ENCODE measurements around the gene IL6ST.
A peak's percentile ranks its signal among the peaks of the same experiment; 100 is the strongest.
"Not testable (repeated sequence)": the region's sequence is repeated elsewhere in the genome, so short reads cannot be mapped to it uniquely, and the experiment has no call there.

IL6ST gene

DNA sequence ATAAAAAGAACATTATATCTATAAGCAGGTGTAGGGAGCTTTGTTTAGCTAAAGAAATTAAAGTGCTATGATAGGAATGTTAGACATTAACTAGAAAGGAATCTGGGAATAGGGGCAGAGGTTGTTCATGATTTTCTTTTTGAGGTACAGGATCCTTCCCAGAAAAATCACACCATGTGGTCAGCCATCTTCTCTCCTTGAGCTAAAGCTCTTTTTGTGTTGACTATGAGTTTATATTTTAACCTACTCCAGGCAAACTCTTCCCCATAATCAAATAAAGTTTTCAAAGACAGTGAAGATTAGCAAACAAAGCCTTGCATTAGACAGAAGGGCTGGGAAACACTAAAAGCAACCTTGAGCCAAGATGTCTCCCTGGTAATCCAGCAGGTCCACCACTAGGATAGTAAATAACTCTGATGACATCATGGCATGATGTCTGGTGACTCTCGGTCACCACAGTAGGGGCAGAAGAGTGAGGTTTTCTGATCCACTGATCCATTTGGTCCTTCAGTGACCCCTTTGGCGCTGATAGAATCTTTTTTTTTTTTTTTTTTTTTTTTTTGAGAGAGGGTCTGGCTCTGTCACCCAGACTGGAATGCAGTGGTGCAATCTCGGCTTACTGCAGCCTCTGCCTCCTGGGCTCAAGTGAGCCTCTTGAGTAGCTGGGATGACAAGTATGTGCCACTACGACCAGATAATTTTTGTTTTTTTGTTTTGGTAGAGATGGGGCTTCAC is 30.6 kb upstream of the IL6ST start:
- TF ChIP-seq, protein P1, sequence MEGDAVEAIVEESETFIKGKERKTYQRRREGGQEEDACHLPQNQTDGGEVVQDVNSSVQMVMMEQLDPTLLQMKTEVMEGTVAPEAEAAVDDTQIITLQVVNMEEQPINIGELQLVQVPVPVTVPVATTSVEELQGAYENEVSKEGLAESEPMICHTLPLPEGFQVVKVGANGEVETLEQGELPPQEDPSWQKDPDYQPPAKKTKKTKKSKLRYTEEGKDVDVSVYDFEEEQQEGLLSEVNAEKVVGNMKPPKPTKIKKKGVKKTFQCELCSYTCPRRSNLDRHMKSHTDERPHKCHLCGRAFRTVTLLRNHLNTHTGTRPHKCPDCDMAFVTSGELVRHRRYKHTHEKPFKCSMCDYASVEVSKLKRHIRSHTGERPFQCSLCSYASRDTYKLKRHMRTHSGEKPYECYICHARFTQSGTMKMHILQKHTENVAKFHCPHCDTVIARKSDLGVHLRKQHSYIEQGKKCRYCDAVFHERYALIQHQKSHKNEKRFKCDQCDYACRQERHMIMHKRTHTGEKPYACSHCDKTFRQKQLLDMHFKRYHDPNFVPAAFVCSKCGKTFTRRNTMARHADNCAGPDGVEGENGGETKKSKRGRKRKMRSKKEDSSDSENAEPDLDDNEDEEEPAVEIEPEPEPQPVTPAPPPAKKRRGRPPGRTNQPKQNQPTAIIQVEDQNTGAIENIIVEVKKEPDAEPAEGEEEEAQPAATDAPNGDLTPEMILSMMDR (IDR thresholded peaks at IDR 0.05; ENCODE audit: low read depth, low read length): no peak
- no peak overlapping the region for H3K4me3 ChIP-seq (ENCODE audit: low read depth, low read length)

DNA sequence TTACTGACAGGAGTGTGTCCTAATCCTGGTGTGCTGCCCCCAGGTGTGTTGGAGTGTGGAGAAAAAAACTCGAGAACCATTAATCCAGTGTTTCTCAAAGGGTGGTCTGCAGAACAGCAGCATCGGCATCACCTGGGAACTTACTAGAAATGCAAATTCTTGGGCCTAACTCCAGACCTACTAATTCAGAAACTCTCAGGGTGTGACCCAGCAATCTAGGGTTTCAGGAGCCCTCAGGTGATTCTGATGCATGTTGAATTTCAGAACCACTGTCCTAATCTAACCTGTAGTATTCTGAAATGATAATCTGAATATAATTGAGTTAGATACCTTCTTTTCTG is 30.0 kb upstream of the IL6ST start:
- TF ChIP-seq, protein P1 (IDR thresholded peaks at IDR 0.05; ENCODE audit: low read depth, low read length): no peak
- H3K4me3 ChIP-seq (ENCODE audit: low read depth, low read length): no peak overlapping the region

DNA sequence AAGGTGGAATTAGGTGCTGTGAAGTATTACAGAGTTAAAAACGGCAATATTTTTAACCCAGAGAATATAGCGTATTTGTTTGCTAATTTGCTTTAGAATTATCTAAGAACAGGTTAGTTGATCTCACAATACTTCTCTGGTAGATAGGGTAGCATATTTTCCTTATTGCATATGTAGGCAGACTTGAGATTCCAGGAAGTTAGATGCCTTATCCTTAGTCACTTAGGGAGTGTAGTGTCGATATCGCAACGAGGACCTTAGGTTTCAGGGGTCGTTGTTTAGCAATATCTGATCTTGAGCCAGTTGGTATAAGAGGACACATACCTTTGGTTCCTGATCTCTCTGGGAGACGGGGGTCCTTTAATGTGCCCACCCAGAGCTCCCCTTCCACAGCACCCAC is 28.5 kb upstream of the IL6ST start:
- TF ChIP-seq, protein P1 (IDR thresholded peaks at IDR 0.05; ENCODE audit: low read depth, low read length): no peak
- no peak overlapping the region for H3K4me3 ChIP-seq (ENCODE audit: low read depth, low read length)

DNA sequence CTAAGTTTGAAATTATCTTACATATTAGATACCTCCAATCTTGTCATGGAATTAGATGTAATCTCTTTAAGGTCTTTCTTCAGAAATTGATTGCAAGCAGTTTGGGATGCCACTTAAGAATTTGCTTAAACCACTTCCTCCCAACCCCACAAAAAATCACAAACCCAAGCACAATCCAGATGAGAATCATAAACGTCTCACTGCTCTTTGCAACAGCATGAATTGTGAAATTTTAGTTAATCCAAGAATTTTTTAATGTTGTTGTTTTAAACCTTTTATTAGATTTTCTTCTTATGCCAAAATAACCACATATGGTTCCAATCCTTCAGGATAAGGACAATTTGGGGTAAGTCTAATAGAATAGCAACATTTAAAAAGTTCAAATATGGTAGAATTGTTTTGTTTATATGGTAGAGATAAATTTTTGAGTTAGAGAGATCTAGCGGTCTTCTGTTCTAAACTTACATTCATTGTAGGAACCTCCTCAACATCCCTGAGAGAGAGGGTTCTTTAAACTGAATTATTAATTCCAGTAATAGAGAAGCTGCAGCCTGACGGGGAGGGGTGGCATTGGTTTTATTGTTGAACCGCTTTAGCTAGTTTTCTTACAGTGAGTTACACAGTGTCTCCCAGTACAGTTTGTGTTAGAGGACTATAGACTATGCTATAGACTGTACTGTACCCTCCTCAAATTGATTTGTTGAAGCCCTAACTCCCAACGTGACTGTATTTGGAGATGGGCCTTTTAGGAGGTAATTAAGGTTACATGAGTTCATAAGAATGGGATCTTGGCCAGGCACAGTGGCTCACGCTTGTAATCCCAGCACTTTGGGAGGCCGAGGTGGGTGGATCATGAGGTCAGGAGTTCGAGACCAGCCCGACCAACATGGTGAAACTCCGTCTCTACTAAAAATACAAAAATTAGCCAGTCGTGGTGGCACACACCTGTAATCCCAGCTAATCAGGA is 24.8 kb upstream of the IL6ST start:
- TF ChIP-seq, protein P1 (IDR thresholded peaks at IDR 0.05; ENCODE audit: low read depth, low read length): no peak
- H3K4me3 ChIP-seq (ENCODE audit: low read depth, low read length): no peak overlapping the region

DNA sequence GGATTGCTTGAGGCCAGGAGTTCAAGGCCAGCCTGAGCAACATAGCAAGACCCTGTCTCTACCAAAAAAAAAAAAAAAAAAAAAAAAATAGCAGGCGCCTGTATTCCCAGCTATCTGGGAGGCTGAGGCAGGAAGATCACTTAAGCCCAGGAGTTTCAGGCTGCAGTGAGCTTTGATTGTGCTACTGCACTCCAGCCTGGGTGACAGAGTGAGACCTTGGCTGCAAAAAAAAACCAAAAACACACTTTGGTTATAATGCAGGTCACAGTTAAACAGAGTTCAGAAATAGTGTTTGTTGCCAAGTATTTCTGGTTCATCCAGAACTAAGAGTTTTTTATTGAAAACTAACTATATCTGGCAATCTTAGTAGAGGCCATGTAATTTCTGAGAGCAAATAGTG is 24.1 kb upstream of the IL6ST start:
- no peak overlapping the region for H3K4me3 ChIP-seq (ENCODE audit: low read depth, low read length)
- TF ChIP-seq, protein P1 (IDR thresholded peaks at IDR 0.05; ENCODE audit: low read depth, low read length): no peak

DNA sequence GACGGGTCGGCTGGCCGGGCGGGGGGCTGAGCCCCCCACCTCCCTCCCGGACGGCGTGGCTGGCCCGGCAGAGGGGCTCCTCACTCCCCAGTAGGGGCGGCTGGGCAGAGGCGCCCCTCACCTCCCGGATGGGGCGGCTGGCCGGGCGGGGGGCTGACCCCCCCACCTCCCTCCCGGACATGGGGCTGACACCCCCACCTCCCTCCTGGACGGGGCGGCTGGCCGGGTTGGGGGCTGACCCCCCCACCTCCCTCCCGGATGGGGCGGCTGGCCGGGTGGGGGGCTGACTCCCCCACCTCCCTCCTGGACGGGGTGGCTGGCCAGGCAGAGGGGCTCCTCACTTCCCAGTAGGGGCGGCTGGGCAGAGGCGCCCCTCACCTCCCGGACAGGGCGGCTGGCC is 19.9 kb upstream of the IL6ST start:
- H3K4me3 ChIP-seq (ENCODE audit: low read depth, low read length): not testable (repeated sequence)

DNA sequence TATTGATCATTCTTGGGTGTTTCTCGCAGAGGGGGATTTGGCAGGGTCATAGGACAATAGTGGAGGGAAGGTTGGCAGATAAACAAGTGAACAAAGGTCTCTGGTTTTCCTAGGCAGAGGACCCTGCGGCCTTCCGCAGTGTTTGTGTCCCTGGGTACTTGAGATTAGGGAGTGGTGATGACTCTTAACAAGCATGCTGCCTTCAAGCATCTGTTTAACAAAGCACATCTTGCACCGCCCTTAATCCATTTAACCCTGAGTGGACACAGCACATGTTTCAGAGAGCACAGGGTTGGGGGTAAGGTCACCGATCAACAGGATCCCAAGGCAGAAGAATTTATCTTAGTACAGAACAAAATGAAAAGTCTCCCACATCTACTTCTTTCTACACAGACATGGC is 19.2 kb upstream of the IL6ST start:
- H3K4me3 ChIP-seq (ENCODE audit: low read depth, low read length): not testable (repeated sequence)

DNA sequence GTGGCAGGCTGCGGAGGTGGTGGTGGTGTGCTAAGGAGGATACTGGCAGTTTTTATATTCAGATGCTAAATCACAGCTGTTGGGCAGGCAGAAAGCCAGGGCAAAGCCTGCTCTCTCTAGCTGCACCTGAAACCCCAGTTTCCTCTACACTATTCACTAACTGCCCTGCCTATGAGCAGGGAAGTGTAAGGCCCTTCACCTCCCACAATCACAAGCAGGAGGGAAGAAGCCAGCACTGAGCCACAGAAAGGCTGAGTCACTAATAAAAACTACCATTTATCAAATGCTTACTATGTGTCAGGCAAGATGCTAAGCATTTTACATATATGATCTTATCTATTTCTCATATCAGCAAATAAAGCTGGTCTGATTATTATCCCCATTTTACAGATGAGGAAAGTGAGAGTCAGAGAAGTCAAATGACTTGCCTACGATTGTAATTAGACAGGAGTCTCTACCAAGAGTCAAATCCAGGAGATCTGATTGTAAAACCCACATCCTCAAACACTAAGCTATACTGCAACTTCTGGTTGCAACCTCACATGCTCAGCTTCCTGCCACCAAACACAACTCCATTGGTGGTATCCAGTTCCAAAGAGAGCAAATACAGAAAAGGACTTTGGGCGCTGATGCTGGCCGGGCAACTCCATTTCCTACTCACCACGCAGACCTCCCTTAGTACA is 17.7 kb upstream of the IL6ST start:
- H3K4me3 ChIP-seq (ENCODE audit: low read depth, low read length): 0 out of 2 replicates have a peak overlapping the region, but pooled peaks have one; percentile 10
- TF ChIP-seq, protein P1 (IDR thresholded peaks at IDR 0.05; ENCODE audit: low read depth, low read length): no peak
